Measurements from ENCODE around the gene TM4SF18.

Gene TM4SF18

GRCh38 chr3:149296972-149297371, 36.5 kb downstream of the TM4SF18 start:
- no peak overlapping the region for H3K27ac Mint-ChIP-seq
- H3K9me3 Mint-ChIP-seq, result no peaks in the 10 kb centered on the region
- H3K27me3 Mint-ChIP-seq, result peaks cover 23% of the 10 kb centered on the region
- H3K4me3 Mint-ChIP-seq, result no peak overlapping the region
- CTCF ChIA-PET, result no interaction called here
- DNase-seq, result no peak
- no peaks in the 10 kb centered on the region for H3K4me1 Mint-ChIP-seq
- no peaks in the 10 kb centered on the region for H3K36me3 Mint-ChIP-seq

- no peaks in the 10 kb centered on the region for H3K36me3 Mint-ChIP-seq
- H3K27me3 Mint-ChIP-seq, result peaks cover 9% of the 10 kb centered on the region
- no peak for DNase-seq
- CTCF ChIA-PET, result interaction anchor here (0.7 to 1.1 kb wide), 4 partner anchors 26 to 431 kb away, joined by 3 read pairs; no protein-coding TSS in a partner anchor
- no peaks in the 10 kb centered on the region for H3K9me3 Mint-ChIP-seq
- H3K4me3 Mint-ChIP-seq, result no peak overlapping the region
- no peaks in the 10 kb centered on the region for H3K4me1 Mint-ChIP-seq
- no peak overlapping the region for H3K27ac Mint-ChIP-seq
Measured at GRCh38 chr3:149292666-149293065, 40.8 kb downstream of the TM4SF18 start.

- Mint-ChIP-seq H3K27me3 (peaks cover 5% of the 10 kb centered on the region), H3K9me3 (no peaks in the 10 kb centered on the region), H3K27ac (no peak overlapping the region), H3K4me3 (no peak overlapping the region), H3K4me1 (no peaks in the 10 kb centered on the region), H3K36me3 (no peaks in the 10 kb centered on the region)
- DNase-seq, result no peak
- CTCF ChIA-PET, result interaction anchor here (1.2 kb wide), 1 partner anchor 9 kb away, joined by 3 read pairs; no protein-coding TSS in a partner anchor
Measured at GRCh38 chr3:149291178-149291577, 42.3 kb downstream of the TM4SF18 start.

- no peak for DNase-seq
- CTCF ChIA-PET, result interaction anchor here (0.8 kb wide), 1 partner anchor 168 kb away, joined by 4 read pairs; no protein-coding TSS in a partner anchor
- Mint-ChIP-seq H3K27me3 (peaks cover 3% of the 10 kb centered on the region), H3K4me1 (no peaks in the 10 kb centered on the region), H3K27ac (no peak overlapping the region), H3K4me3 (no peak overlapping the region), H3K9me3 (no peaks in the 10 kb centered on the region), H3K36me3 (no peaks in the 10 kb centered on the region)
Measured at GRCh38 chr3:149288655-149289054, 44.8 kb downstream of the TM4SF18 start.

- DNase-seq, result no peak
- CTCF ChIA-PET, result interaction anchor here (0.8 kb wide), 1 partner anchor 165 kb away, joined by 3 read pairs; no protein-coding TSS in a partner anchor
- H3K4me3 Mint-ChIP-seq, result no peak overlapping the region
- no peaks in the 10 kb centered on the region for H3K36me3 Mint-ChIP-seq
- H3K4me1 Mint-ChIP-seq, result no peaks in the 10 kb centered on the region
- no peak overlapping the region for H3K27ac Mint-ChIP-seq
- no peaks in the 10 kb centered on the region for H3K9me3 Mint-ChIP-seq
- peaks cover 3% of the 10 kb centered on the region for H3K27me3 Mint-ChIP-seq
Measured at GRCh38 chr3:149284034-149284433, 49.4 kb downstream of the TM4SF18 start.

GRCh38 chr3:149283401-149283800, 50.0 kb downstream of the TM4SF18 start:
- Mint-ChIP-seq H3K27me3 (peaks cover 3% of the 10 kb centered on the region), H3K9me3 (no peaks in the 10 kb centered on the region), H3K4me1 (no peaks in the 10 kb centered on the region), H3K4me3 (no peak overlapping the region), H3K27ac (no peak overlapping the region), H3K36me3 (no peaks in the 10 kb centered on the region)
- CTCF ChIA-PET, result no interaction called here
- DNase-seq, result no peak

GRCh38 chr3:149282836-149283235, 50.6 kb downstream of the TM4SF18 start:
- CTCF ChIA-PET, result no interaction called here
- no peak overlapping the region for H3K4me3 Mint-ChIP-seq
- H3K27me3 Mint-ChIP-seq, result peaks cover 3% of the 10 kb centered on the region
- H3K9me3 Mint-ChIP-seq, result no peaks in the 10 kb centered on the region
- no peak for DNase-seq
- peaks cover under 1% of the 10 kb centered on the region for H3K4me1 Mint-ChIP-seq
- H3K27ac Mint-ChIP-seq, result no peak overlapping the region
- no peaks in the 10 kb centered on the region for H3K36me3 Mint-ChIP-seq

- Mint-ChIP-seq H3K4me1 (peaks cover 6% of the 10 kb centered on the region), H3K9me3 (no peaks in the 10 kb centered on the region), H3K27me3 (peaks cover 3% of the 10 kb centered on the region), H3K27ac (no peak overlapping the region), H3K36me3 (no peaks in the 10 kb centered on the region), H3K4me3 (no peak overlapping the region)
- no peak for DNase-seq
- CTCF ChIA-PET, result interaction anchor here (1.3 to 2.0 kb wide), 2 partner anchors 327 to 331 kb away, joined by 3 to 5 read pairs; no protein-coding TSS in a partner anchor
Measured at GRCh38 chr3:149282322-149282721, 51.1 kb downstream of the TM4SF18 start.

GRCh38 chr3:149280671-149281349, 52.6 kb downstream of the TM4SF18 start:
- no peak for DNase-seq
- CTCF ChIA-PET, result interaction anchor here (1.3 to 4.3 kb wide), 3 partner anchors 161 to 330 kb away, joined by 3 to 30 read pairs (median 5); no protein-coding TSS in a partner anchor
- Mint-ChIP-seq H3K36me3 (no peaks in the 10 kb centered on the region), H3K27ac (no peak overlapping the region), H3K9me3 (no peaks in the 10 kb centered on the region), H3K4me3 (no peak overlapping the region), H3K27me3 (peaks cover 3% of the 10 kb centered on the region), H3K4me1 (peaks cover 13% of the 10 kb centered on the region)

GRCh38 chr3:149278911-149279310, 54.5 kb downstream of the TM4SF18 start:
- Mint-ChIP-seq H3K9me3 (no peaks in the 10 kb centered on the region), H3K4me3 (no peak overlapping the region), H3K36me3 (no peaks in the 10 kb centered on the region), H3K4me1 (peaks cover 13% of the 10 kb centered on the region), H3K27me3 (peaks cover 4% of the 10 kb centered on the region), H3K27ac (no peak overlapping the region)
- DNase-seq, result no peak
- CTCF ChIA-PET, result interaction anchor here (0.7 to 4.3 kb wide), 3 partner anchors 159 to 324 kb away, joined by 3 to 30 read pairs (median 4); no protein-coding TSS in a partner anchor

- CTCF ChIA-PET, result interaction anchor here (1.0 to 4.3 kb wide), 3 partner anchors 157 to 324 kb away, joined by 3 to 30 read pairs (median 4); no protein-coding TSS in a partner anchor
- no peaks in the 10 kb centered on the region for H3K36me3 Mint-ChIP-seq
Measured at GRCh38 chr3:149277331-149277813, 56.1 kb downstream of the TM4SF18 start.

GRCh38 chr3:149276619-149277018, 56.8 kb downstream of the TM4SF18 start:
- no peak overlapping the region for H3K4me3 Mint-ChIP-seq
- peaks cover 6% of the 10 kb centered on the region for H3K27me3 Mint-ChIP-seq
- DNase-seq, result no peak
- H3K9me3 Mint-ChIP-seq, result no peaks in the 10 kb centered on the region
- H3K4me1 Mint-ChIP-seq, result peaks cover 13% of the 10 kb centered on the region
- no peaks in the 10 kb centered on the region for H3K36me3 Mint-ChIP-seq
- CTCF ChIA-PET, result interaction anchor here (1.8 to 6.4 kb wide), 4 partner anchors 156 to 322 kb away, joined by 3 to 115 read pairs (median 53); no protein-coding TSS in a partner anchor
- H3K27ac Mint-ChIP-seq, result no peak overlapping the region

More at GRCh38 chr3:149277331-149277813, 56.1 kb downstream of the TM4SF18 start:
- Mint-ChIP-seq H3K4me3 (peak overlapping the region; percentile 28), H3K4me1 (peaks cover 13% of the 10 kb centered on the region), H3K9me3 (no peaks in the 10 kb centered on the region), H3K27ac (peak overlapping the region; percentile 79), H3K27me3 (peaks cover 4% of the 10 kb centered on the region)
- DNase-seq, result peak; percentile 26

GRCh38 chr3:149274220-149274619, 59.2 kb downstream of the TM4SF18 start:
- Mint-ChIP-seq H3K36me3 (no peaks in the 10 kb centered on the region), H3K9me3 (no peaks in the 10 kb centered on the region), H3K4me3 (no peak overlapping the region), H3K27ac (no peak overlapping the region), H3K4me1 (peaks cover 13% of the 10 kb centered on the region), H3K27me3 (peaks cover 8% of the 10 kb centered on the region)
- no peak for DNase-seq
- CTCF ChIA-PET, result interaction anchor here (0.6 to 6.4 kb wide), 7 partner anchors 144 to 320 kb away, joined by 3 to 115 read pairs (median 4); no protein-coding TSS in a partner anchor

GRCh38 chr3:149273096-149273751, 60.2 kb downstream of the TM4SF18 start:
- Mint-ChIP-seq H3K9me3 (no peaks in the 10 kb centered on the region), H3K36me3 (no peaks in the 10 kb centered on the region), H3K27ac (no peak overlapping the region), H3K4me3 (no peak overlapping the region), H3K4me1 (peaks cover 13% of the 10 kb centered on the region), H3K27me3 (peaks cover 14% of the 10 kb centered on the region)
- CTCF ChIA-PET, result interaction anchor here (0.6 to 6.4 kb wide), 11 partner anchors 18 to 319 kb away, joined by 3 to 115 read pairs (median 4); partner anchors contain the start of gene HPS3
- peak; percentile 34 for DNase-seq
